Measurements from ENCODE around the gene FOXB1. TPM values are rescaled to one million over a fixed set of nuclear protein-coding genes. Genes with fewer than 3 reads are reported as not detected.

The FOXB1 gene
- total RNA-seq, 1 donor from 2014 or later: not detected

DNA sequence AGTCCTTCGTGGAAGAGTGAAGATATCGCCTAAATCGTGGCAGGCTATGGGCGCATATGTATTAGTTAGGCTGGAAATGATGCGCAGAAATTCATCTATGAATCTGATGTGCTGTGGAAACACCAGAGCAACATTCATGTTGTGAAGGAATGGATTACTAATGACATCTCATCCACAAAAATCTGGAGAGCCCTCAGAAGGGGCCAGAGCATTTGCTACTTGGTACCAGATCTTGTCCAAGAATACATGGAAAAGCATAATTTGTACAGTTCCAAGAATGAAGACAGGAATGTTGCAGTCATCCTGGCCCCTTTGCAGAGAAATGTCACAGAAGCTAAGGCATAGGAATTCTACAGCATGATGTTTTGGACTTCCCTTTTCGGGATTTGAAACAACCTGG lies 38.4 kb upstream of the FOXB1 start:
- no peak overlapping the region for H3K27ac Mint-ChIP-seq
- TF ChIP-seq, protein P1, sequence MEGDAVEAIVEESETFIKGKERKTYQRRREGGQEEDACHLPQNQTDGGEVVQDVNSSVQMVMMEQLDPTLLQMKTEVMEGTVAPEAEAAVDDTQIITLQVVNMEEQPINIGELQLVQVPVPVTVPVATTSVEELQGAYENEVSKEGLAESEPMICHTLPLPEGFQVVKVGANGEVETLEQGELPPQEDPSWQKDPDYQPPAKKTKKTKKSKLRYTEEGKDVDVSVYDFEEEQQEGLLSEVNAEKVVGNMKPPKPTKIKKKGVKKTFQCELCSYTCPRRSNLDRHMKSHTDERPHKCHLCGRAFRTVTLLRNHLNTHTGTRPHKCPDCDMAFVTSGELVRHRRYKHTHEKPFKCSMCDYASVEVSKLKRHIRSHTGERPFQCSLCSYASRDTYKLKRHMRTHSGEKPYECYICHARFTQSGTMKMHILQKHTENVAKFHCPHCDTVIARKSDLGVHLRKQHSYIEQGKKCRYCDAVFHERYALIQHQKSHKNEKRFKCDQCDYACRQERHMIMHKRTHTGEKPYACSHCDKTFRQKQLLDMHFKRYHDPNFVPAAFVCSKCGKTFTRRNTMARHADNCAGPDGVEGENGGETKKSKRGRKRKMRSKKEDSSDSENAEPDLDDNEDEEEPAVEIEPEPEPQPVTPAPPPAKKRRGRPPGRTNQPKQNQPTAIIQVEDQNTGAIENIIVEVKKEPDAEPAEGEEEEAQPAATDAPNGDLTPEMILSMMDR (IDR thresholded peaks at IDR 0.05; ENCODE audit: unreplicated experiment): no peak
- no peak for DNase-seq (ENCODE audit: low spot score in 2 of 2, unreplicated experiment in 2 of 2)
- no peaks in the 10 kb centered on the region for H3K4me1 Mint-ChIP-seq
- H3K27me3 Mint-ChIP-seq (ENCODE audit: low read depth): peaks cover 29% of the 10 kb centered on the region
- H3K36me3 Mint-ChIP-seq: peaks cover 8% of the 10 kb centered on the region
- peaks cover 40% of the 10 kb centered on the region for H3K9me3 Mint-ChIP-seq
- H3K4me3 Mint-ChIP-seq: no peak overlapping the region

DNA sequence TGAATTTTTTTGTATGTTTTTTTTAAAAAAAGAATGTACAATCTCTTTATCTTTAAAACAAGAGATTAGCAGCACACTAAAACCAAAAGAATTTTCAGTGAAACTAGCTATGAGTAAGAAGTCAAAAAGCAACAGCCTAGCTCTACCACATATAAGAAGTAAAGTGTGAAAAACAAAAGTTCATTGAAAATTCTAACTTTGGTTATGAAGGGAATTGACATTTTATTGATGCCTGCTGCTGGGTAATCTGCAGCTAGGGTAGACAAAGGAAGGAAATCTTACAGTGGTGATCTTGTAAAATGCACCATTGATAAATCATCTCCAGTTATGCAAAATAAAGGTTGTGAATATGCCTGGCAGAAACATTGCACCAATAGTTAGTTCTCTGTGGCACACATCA lies 37.8 kb upstream of the FOXB1 start:
- Mint-ChIP-seq H3K4me3 (no peak overlapping the region), H3K27me3 (ENCODE audit: low read depth) (peaks cover 29% of the 10 kb centered on the region), H3K9me3 (peaks cover 36% of the 10 kb centered on the region), H3K36me3 (peaks cover 6% of the 10 kb centered on the region), H3K27ac (no peak overlapping the region), H3K4me1 (no peaks in the 10 kb centered on the region)
- TF ChIP-seq, protein P1 (IDR thresholded peaks at IDR 0.05; ENCODE audit: unreplicated experiment): no peak
- no peak for DNase-seq (ENCODE audit: low spot score in 2 of 2, unreplicated experiment in 2 of 2)

DNA sequence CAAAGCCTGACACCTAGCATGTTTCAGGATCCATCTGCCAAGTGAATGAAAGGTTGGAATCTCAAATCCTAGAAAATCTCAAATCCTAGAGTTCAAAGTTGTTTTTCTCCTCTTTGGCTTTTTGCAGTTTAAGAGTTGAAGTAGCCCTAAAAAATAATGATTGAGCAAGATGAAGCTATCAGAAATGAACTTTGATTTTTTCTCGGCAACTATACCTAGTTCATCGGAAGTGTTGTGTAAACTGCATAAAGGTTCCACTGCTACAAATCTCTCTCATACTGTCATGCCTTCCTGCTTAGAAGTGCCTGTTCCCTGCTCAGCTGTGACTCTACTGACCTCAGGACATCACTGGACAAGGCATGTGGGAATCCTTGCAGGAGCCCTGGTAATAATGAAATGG lies 35.8 kb upstream of the FOXB1 start:
- H3K9me3 Mint-ChIP-seq: peaks cover 19% of the 10 kb centered on the region
- no peaks in the 10 kb centered on the region for H3K36me3 Mint-ChIP-seq
- no peaks in the 10 kb centered on the region for H3K4me1 Mint-ChIP-seq
- no peak overlapping the region for H3K27ac Mint-ChIP-seq
- DNase-seq (ENCODE audit: low spot score in 2 of 2, unreplicated experiment in 2 of 2): no peak
- H3K27me3 Mint-ChIP-seq (ENCODE audit: low read depth): peaks cover 45% of the 10 kb centered on the region
- TF ChIP-seq, protein P1 (IDR thresholded peaks at IDR 0.05; ENCODE audit: unreplicated experiment): no peak
- H3K4me3 Mint-ChIP-seq: no peak overlapping the region

DNA sequence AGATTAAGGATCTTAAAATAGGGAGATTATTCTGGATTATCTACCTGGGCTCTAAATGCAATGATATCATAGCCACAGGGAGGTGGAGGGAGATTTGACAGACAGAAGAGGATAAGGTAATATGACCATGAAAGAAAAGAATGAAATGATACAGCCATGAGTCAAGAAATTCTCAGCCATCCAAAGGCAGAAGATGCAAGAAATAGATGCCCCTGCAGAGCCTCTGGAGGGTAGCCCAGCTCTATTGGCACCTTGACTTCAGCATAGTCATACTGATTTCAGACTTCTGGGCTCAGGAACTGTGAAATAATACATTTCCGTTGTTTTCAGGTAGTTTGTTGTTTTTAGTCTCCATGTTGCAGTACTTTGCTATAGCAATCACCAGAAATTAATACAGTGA lies 31.9 kb upstream of the FOXB1 start:
- H3K27ac Mint-ChIP-seq: no peak overlapping the region
- H3K4me1 Mint-ChIP-seq: no peaks in the 10 kb centered on the region
- TF ChIP-seq, protein P1 (IDR thresholded peaks at IDR 0.05; ENCODE audit: unreplicated experiment): no peak
- H3K9me3 Mint-ChIP-seq: peaks cover 9% of the 10 kb centered on the region
- H3K36me3 Mint-ChIP-seq: no peaks in the 10 kb centered on the region
- DNase-seq (ENCODE audit: low spot score in 2 of 2, unreplicated experiment in 2 of 2): no peak
- H3K4me3 Mint-ChIP-seq: no peak overlapping the region
- H3K27me3 Mint-ChIP-seq (ENCODE audit: low read depth): peaks cover 55% of the 10 kb centered on the region

DNA sequence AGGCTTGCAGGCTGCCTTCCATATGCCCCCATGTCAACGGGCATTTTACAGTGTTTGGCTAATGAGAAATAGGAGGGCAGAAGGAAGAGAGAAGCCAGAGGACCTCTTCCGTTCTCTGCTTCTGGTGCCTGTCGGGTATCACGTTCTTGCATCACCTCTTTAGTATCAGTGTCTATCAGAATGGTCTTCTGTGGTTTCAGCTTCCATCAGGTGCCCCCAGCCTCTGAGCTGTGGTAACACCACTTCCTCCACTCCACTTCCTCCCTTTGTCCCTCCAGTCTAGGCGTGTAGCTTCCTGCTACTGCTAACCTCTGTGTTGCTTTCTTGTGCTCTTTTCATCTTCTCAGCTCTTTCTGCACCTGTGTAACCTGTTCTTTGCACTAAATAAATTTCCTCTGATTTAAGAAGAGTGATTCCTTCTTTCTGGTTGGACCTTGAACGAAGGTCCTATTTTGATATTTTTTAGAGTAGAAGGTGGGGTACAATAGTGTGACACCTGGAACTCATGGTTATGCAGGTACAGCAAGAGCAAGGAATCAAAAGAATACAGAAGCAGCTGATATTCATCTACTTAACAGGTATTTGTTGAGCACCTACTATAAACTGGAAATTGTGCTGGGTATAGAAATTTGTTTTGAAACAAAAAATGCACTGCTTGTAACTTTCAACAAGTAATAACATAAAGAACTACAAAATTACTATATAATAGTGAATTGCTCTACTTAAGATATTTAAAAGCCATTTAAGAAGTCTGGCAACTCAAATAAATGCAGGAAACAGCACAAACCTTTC lies 27.4 kb upstream of the FOXB1 start:
- H3K4me1 Mint-ChIP-seq: no peaks in the 10 kb centered on the region
- TF ChIP-seq, protein P1 (IDR thresholded peaks at IDR 0.05; ENCODE audit: unreplicated experiment): no peak
- no peak overlapping the region for H3K4me3 Mint-ChIP-seq
- H3K36me3 Mint-ChIP-seq: no peaks in the 10 kb centered on the region
- H3K27me3 Mint-ChIP-seq (ENCODE audit: low read depth): peaks cover 46% of the 10 kb centered on the region
- DNase-seq (ENCODE audit: low spot score in 2 of 2, unreplicated experiment in 2 of 2): no peak
- H3K27ac Mint-ChIP-seq: no peak overlapping the region
- H3K9me3 Mint-ChIP-seq: peaks cover 7% of the 10 kb centered on the region

All from mesothelial cell of epicardium (in vitro differentiated cells).